GM19467 (cell line): ENCODE data around the gene F7.

ENCODE experiments used
- ATAC-seq: cut with Tn5 transposase; IDR thresholded peaks from one replicate; pipeline ENCODE4 v1.9.1; 2021; ENCODE audit warnings: mild to moderate bottlenecking, moderate library complexity; ENCODE audit not compliant: unreplicated experiment

Gene F7

GRCh38 chr13:113166681-113167080, 61.1 kb downstream of the F7 start:
- ATAC-seq: no peak

- ATAC-seq: no peak
These were observed 61.6 kb downstream of the F7 start for GRCh38 chr13:113167155-113167554.

GRCh38 chr13:113167575-113167974, 62.0 kb downstream of the F7 start:
- no peak for ATAC-seq

- ATAC-seq: no peak
These were observed 62.6 kb downstream of the F7 start for GRCh38 chr13:113168211-113168610.

- ATAC-seq: no peak
These were observed 64.0 kb downstream of the F7 start for GRCh38 chr13:113169277-113170272.
